Neural cell (in vitro differentiated cells): Measurements from ENCODE around the gene SHROOM2.

Source experiments
- CTCF ChIP-seq: fragments of 450-650 bp; IDR thresholded peaks from 2 replicates; pipeline ENCODE4 v1.5.1; 2014; ENCODE audit warnings: antibody characterized with exemption, mild to moderate bottlenecking, moderate library complexity; ENCODE audit not compliant: poor library complexity, severe bottlenecking
- EP300 ChIP-seq: fragments of 450-650 bp; conservative IDR thresholded peaks from 2 replicates; pipeline ENCODE4 v1.6.1; 2014; ENCODE audit warnings: antibody characterized with exemption, mild to moderate bottlenecking, moderate library complexity; ENCODE audit not compliant: poor library complexity, severe bottlenecking
- EZH2 ChIP-seq: fragments of 200-600, 300-800 bp; shearing (Covaris generic), sonication (generic); IDR thresholded peaks from 2 replicates; pipeline ENCODE4 v1.6.1; 2014; ENCODE audit warnings: antibody characterized with exemption, low read length, borderline replicate concordance, mild to moderate bottlenecking; ENCODE audit not compliant: insufficient read depth, poor library complexity, severe bottlenecking
- MXI1 ChIP-seq: fragments of 450-650 bp; conservative IDR thresholded peaks from 2 replicates; pipeline ENCODE4 v1.6.1; 2014; ENCODE audit warnings: antibody characterized with exemption, mild to moderate bottlenecking; ENCODE audit not compliant: poor library complexity, severe bottlenecking
- POLR2AphosphoS5 ChIP-seq: IDR thresholded peaks from 2 replicates; pipeline ENCODE4 v1.6.1; 2012
- RAD21 ChIP-seq: fragments of 450-650 bp; conservative IDR thresholded peaks from 2 replicates; pipeline ENCODE4 v1.6.1; 2014; ENCODE audit warnings: antibody characterized with exemption, mild to moderate bottlenecking, moderate library complexity
- REST ChIP-seq: IDR thresholded peaks from 2 replicates; pipeline ENCODE4 v1.6.1; 2012; ENCODE audit warnings: borderline replicate concordance
- SMC3 ChIP-seq: fragments of 450-650 bp; conservative IDR thresholded peaks from 2 replicates; pipeline ENCODE4 v1.6.1; 2014; ENCODE audit warnings: antibody characterized with exemption, mild to moderate bottlenecking, moderate library complexity; ENCODE audit not compliant: poor library complexity
- TAF1 ChIP-seq: IDR thresholded peaks from 2 replicates; pipeline ENCODE4 v1.6.1; 2012; ENCODE audit warnings: low read depth

DNA sequence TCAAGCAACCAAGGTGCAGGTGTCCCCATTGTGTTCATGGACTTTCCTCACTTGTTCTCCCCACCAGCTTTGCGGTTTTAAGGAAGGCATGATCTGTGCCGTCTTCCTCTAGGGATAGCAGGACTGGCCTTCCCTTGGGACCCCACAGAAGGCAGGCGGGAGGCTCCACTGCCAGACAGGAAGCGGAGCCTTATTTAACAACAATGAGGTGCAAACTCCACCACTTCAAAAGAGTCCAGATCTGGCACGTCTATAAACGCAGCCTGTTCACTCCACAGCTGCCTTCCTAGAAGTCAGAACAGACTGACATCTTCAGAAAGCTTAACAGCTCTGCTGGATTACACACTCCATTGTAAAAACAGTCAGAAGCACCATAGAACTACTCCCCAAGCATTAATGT lies 18.9 kb upstream of the SHROOM2 start:
- TF ChIP-seq POLR2AphosphoS5 (no peak), CTCF (no peak), EZH2 (no peak), RAD21 (no peak), SMC3 (no peak), TAF1 (no peak), EP300 (no peak), REST (no peak), MXI1 (no peak)
